Osteocyte (in vitro differentiated cells): ENCODE data around the gene MOSPD3. TPM values are rescaled to one million over a fixed set of nuclear protein-coding genes. Genes with fewer than 3 reads are reported as not detected.

Source experiments
- DNase-seq: peaks from one replicate; pipeline ENCODE4 v3.0.0; 2021; ENCODE audit warnings: mixed read lengths; ENCODE audit not compliant: unreplicated experiment; ENCODE audit errors: extremely low spot score
- H3K27ac Mint-ChIP-seq: one replicate; pipeline ENCODE4 v1.8.0; 2021; ENCODE audit warnings: mild to moderate bottlenecking, mixed read lengths; ENCODE audit not compliant: unreplicated experiment
- H3K27me3 Mint-ChIP-seq: one replicate; pipeline ENCODE4 v1.8.0; 2021; ENCODE audit warnings: mixed read lengths; ENCODE audit not compliant: unreplicated experiment
- H3K36me3 Mint-ChIP-seq: one replicate; pipeline ENCODE4 v1.8.0; 2021; ENCODE audit warnings: mixed read lengths; ENCODE audit not compliant: unreplicated experiment
- H3K4me1 Mint-ChIP-seq: one replicate; pipeline ENCODE4 v1.8.0; 2021; ENCODE audit warnings: mixed read lengths; ENCODE audit not compliant: unreplicated experiment
- H3K4me3 Mint-ChIP-seq: one replicate; pipeline ENCODE4 v1.8.0; 2021; ENCODE audit warnings: mild to moderate bottlenecking, moderate library complexity, mixed read lengths; ENCODE audit not compliant: unreplicated experiment
- H3K9me3 Mint-ChIP-seq: one replicate; pipeline ENCODE4 v1.8.0; 2021; ENCODE audit warnings: mixed read lengths; ENCODE audit not compliant: unreplicated experiment
- total RNA-seq: library from RNA; stranded (reverse); gene quantifications from 2 replicates; pipeline ENCODE4 v1.2.1, GENCODE V29; 2021
- TF ChIP-seq, protein P1 (sequence below): fragments of 200-600 bp; sonication (generic); IDR thresholded peaks from 2 replicates; pipeline ENCODE4 v1.5.0; 2021; ENCODE audit warnings: antibody characterized with exemption, mild to moderate bottlenecking, moderate library complexity

The MOSPD3 gene
- total RNA-seq, 1 donor from 2014 or later: 26.3 TPM

DNA sequence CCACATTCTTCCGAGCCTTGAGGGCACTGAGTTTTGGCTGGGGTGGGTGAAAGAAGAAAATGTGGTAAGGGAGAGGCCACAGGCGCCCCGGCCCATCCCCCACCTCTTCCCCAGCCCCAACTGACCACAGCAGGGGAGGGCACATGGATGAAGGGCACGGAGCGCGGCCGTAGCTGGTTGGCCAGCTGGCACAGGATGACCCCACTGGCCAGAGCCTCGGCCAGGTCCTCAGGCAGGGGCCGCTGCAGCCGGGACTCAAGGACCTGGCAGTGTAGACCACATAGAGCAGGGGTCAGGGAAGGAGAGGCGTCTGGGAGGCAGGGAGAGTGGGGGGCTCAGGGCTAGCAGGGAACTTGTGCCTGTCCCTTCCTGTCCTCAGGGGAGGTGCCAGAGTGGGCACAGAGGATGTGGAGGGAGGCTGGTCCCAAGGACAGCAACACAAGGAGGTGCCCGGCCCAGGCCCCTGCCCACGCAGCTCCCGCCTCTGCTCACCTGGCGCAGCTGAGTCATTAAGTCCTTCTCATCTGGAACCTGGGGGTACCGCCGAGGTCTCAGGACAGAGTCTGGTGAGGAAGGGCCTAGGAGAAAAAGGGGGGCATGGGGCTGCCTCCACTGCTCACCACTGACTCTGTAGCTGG is 36.5 kb upstream of the MOSPD3 start:
- peaks cover 6% of the 10 kb centered on the region for H3K4me1 Mint-ChIP-seq
- no peak overlapping the region for H3K4me3 Mint-ChIP-seq
- no peak overlapping the region for H3K27ac Mint-ChIP-seq
- H3K36me3 Mint-ChIP-seq: peaks cover 15% of the 10 kb centered on the region
- TF ChIP-seq, protein P1, sequence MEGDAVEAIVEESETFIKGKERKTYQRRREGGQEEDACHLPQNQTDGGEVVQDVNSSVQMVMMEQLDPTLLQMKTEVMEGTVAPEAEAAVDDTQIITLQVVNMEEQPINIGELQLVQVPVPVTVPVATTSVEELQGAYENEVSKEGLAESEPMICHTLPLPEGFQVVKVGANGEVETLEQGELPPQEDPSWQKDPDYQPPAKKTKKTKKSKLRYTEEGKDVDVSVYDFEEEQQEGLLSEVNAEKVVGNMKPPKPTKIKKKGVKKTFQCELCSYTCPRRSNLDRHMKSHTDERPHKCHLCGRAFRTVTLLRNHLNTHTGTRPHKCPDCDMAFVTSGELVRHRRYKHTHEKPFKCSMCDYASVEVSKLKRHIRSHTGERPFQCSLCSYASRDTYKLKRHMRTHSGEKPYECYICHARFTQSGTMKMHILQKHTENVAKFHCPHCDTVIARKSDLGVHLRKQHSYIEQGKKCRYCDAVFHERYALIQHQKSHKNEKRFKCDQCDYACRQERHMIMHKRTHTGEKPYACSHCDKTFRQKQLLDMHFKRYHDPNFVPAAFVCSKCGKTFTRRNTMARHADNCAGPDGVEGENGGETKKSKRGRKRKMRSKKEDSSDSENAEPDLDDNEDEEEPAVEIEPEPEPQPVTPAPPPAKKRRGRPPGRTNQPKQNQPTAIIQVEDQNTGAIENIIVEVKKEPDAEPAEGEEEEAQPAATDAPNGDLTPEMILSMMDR: no peak
- no peak for DNase-seq
- H3K9me3 Mint-ChIP-seq: no peaks in the 10 kb centered on the region
- H3K27me3 Mint-ChIP-seq: no peaks in the 10 kb centered on the region

DNA sequence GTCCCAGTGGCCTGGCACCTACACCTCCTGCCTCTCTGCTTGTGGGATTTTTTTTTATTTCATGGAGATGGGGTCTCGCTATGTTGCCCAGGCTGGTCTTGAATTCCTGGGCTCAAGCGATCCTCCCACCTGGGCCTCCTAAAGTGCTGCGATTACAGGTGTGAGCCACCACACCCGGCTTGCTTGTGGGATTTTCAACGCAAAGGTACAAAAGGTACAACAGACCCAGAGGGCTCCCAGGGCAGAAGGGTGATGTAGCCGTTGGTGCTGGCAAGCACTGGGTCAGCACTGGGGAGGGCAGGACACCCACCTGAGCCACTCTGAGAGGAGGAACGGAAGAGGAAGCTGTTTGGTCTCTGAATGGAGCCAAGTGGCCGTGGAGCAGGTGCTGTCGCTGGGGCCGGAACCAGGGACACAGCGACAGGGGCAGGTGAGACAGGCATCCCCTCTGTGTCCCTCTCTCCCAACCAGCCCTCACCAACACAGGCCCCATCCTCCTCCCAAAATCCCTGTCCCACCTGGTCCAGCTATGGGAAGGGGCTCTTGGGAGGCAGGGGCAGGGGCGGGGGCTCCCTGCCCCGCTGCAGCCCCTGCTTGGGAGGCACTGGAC is 35.9 kb upstream of the MOSPD3 start:
- no peak for DNase-seq
- Mint-ChIP-seq H3K4me1 (peaks cover 4% of the 10 kb centered on the region), H3K27ac (no peak overlapping the region), H3K36me3 (peaks cover 15% of the 10 kb centered on the region), H3K27me3 (no peaks in the 10 kb centered on the region), H3K4me3 (no peak overlapping the region), H3K9me3 (no peaks in the 10 kb centered on the region)
- TF ChIP-seq, protein P1: no peak

DNA sequence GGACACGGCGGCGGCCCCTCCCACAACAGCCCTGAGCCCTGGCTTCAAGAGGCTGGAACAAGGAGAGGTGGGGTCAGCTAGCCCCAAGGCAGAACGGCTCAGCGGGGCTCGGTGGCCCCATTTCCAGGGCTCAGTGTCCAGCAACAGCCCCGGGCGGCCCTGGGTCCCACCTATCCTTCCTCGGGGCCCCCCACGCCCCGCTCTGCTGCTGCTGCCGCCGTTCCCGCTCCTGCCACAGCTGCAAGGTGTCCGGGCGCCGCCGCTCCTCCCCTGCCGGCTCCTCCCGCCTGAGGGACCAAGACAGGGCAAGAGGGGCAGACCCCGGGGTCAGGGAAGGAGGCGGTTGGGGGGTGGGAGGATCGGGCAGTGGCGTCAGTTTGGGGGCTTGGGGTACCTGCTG is 35.2 kb upstream of the MOSPD3 start:
- peaks cover 15% of the 10 kb centered on the region for H3K36me3 Mint-ChIP-seq
- TF ChIP-seq, protein P1: no peak
- no peaks in the 10 kb centered on the region for H3K27me3 Mint-ChIP-seq
- peaks cover under 1% of the 10 kb centered on the region for H3K4me1 Mint-ChIP-seq
- H3K4me3 Mint-ChIP-seq: no peak overlapping the region
- no peak for DNase-seq
- H3K9me3 Mint-ChIP-seq: no peaks in the 10 kb centered on the region
- H3K27ac Mint-ChIP-seq: no peak overlapping the region

DNA sequence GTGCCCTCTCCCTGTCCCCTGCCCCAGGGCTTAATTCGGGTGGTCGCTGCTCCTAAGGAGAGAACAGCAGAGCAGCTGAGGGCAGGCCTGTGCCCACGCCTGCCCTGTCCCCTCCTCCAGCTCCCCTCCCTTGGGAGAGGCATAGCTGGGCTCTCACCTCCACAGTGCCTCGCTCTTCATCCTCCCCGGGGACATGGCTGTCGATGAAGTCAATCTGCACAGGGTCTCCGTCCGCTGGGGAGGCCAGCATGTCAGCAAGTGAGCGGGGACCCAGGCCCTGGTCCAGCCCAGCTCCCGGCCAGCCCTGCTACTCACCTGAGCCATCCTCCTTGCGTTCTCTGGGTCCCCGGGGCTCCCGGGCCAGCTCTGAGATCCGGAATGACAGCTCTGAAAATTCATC is 34.8 kb upstream of the MOSPD3 start:
- H3K4me3 Mint-ChIP-seq: no peak overlapping the region
- H3K27me3 Mint-ChIP-seq: no peaks in the 10 kb centered on the region
- H3K27ac Mint-ChIP-seq: no peak overlapping the region
- no peak for DNase-seq
- peaks cover 4% of the 10 kb centered on the region for H3K4me1 Mint-ChIP-seq
- TF ChIP-seq, protein P1: no peak
- H3K9me3 Mint-ChIP-seq: no peaks in the 10 kb centered on the region
- H3K36me3 Mint-ChIP-seq: peaks cover 15% of the 10 kb centered on the region

DNA sequence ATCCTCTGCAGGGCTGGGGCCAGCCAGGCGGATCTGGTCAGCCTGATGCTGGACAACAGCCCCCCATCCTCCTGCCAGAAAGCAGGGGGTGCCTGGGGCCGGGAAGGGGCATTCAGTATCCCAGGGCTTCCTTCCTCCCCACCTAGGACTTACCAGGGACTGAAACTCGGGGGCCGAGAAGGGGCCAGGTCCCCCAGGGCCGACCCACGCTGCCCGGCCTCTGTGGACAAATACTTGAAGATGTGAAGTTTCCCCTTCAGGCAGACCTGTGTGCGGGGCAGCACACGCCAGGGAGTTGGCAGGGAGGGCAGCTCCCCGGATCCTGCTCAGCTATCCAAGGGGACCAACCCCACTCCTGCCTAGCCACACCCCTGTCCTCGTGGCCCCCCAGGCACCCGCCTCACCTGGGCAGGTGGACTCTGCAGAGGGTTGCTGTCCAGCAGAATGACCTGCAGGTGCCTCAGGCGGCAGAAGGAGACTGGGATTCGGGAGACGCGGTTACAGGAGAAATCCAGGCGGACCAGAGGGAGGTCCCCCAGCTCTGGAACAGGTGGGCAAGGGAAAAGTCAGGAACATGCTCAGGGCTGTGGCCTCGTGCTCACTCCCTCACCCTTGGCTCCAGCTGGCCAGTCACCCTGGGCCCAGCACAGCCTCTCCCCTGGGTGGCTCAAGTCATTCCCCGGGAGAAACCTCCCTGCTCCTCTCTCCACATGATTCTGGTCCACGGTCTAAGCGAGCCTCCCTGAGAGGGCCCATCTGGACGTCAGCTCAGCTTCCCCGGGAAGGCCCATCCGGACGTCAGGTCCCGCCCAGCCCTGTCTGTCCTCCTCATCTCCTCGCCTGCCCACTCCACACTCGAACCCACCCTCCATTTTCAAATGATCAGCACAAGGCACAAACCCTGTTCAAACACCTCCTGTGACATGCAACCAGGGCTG is 33.8 kb upstream of the MOSPD3 start:
- H3K36me3 Mint-ChIP-seq: peaks cover 15% of the 10 kb centered on the region
- H3K27me3 Mint-ChIP-seq: no peaks in the 10 kb centered on the region
- TF ChIP-seq, protein P1: no peak
- H3K27ac Mint-ChIP-seq: no peak overlapping the region
- H3K4me1 Mint-ChIP-seq: peaks cover 13% of the 10 kb centered on the region
- H3K9me3 Mint-ChIP-seq: no peaks in the 10 kb centered on the region
- DNase-seq: no peak
- H3K4me3 Mint-ChIP-seq: no peak overlapping the region
